ENCODE data around the gene EDRF1.

The EDRF1 gene

DNA sequence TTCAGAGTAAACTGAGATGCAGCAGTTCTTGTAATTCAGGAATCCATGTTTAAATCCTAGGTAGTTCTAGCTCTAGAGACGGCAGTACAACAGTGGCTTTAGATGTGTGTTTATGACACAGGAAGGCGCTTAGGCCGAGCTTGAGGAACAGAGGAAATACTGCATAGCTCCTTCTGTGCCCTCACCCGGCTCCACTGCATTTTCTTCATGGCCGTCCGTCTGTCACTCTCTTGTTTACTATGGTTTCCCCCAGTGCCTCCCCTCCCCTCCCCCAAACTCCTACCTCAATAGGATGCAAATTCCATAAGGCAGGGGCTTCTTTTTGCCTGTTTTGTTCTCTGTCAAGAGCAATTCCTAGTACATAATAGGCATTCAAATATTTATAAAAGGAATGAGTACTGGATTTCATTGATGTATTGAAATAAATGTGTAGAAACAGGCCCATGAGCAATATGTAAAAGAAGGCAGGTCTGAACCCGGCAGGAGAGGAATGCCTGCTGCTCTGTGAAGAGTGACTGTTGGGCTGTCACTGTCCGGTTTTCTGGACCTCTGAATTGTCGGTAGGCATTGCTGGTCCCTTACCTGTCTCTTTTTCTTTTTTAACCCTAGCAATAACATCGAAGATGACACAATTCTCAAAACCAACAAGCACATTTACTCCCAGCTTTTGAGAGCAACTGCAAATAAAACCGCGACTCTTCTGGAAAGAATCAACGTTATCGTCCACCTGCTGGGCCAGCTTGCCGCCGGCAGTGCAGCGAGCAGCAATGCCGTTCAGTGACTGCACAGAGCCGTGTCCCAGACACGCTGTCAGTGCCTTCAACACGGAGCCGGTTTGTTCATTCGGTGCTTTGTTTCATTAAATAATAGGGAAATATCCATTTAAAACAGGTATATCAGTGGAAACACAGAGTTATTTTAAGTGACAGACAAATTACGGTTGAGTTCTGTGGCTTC, 43.5 kb downstream of the EDRF1 start:
- DNase-seq = no peak

GRCh38 chr10:125765835-125766234, 46.3 kb downstream of the EDRF1 start:
- no peak for DNase-seq

- DNase-seq = no peak
Measured at GRCh38 chr10:125766511-125766910, 47.0 kb downstream of the EDRF1 start.

- no peak for DNase-seq
Measured at GRCh38 chr10:125768219-125768855, 48.8 kb downstream of the EDRF1 start.

DNA sequence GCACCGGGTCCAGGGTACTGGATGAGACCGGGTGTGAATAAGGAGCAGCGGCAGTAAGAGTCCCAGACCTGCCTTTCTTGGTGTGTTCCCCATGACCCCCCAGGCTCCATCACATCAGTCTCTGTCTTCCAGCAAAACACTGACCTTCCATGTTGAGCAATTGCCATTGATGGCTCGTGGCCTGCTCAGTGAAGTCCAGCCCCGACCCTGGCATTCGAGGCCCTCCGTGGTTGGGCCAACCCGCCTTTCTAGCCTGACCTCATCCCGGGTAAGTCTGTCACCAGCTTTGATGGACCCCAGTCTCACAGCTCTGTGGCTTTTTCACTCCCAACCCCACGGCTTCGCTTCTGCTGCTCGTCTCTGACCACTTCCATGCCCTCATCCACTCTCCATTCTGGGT, 49.7 kb downstream of the EDRF1 start:
- no peak for DNase-seq

DNA sequence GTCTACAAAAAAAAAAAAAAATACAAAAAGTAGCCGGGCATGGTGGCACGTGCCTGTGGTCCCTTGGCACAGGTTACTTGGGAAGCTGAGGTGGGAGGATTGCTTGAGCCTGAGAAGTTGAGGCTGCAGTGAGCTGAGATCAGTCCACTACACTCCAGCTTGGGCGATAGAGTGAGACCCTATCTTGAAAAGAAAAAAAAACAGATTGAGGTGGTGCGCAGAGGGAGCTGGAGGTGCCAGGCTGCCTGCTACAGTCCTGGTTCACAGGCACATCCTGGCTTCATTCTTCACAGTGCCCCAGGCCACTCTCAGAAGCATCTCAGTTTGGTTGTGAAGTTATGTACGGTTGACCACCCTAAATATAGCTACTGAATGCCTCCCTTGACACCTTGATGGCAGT, 51.3 kb downstream of the EDRF1 start:
- no peak for DNase-seq

DNA sequence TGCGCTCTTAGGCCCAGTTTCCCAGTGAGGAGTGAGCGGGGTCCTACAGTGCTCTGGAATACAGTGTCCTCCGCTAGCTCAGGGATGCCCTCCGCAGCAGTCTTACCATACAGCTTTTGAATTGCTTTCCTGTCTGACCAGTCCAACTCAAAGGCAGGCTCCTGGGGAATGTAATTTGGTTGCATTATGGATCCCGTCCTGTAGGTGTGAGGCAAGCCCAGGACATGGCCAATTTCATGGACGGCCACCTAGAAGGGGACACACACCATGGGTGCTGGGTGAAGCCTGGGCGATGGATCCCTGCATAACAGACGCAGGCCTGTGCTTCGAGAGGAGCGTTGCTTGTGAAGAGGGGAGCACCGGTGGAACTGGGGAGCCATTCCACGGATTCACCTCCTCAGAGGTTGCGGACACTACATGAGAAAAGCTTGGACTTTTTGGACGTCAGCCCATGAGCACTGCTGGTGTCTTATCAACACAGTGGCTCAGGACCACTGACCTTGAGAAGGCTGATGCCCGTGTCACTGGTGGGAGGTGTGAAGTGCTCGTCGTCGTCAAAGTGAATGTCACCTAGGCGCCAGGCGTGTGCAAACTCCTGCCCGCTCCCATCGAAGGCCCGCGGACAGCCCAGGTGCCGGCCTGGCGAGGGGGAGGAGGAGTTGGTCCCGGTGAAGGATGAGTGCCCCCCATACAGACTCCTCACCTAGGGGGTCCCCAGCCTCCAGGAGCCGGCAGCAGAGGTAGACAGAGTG, 52.8 kb downstream of the EDRF1 start:
- DNase-seq = no peak

- DNase-seq = no peak
Measured at GRCh38 chr10:125772864-125773180, 53.3 kb downstream of the EDRF1 start.

GRCh38 chr10:125773687-125774543, 54.4 kb downstream of the EDRF1 start:
- DNase-seq = no peak

- DNase-seq = no peak
Measured at GRCh38 chr10:125774581-125775191, 55.2 kb downstream of the EDRF1 start.

DNA sequence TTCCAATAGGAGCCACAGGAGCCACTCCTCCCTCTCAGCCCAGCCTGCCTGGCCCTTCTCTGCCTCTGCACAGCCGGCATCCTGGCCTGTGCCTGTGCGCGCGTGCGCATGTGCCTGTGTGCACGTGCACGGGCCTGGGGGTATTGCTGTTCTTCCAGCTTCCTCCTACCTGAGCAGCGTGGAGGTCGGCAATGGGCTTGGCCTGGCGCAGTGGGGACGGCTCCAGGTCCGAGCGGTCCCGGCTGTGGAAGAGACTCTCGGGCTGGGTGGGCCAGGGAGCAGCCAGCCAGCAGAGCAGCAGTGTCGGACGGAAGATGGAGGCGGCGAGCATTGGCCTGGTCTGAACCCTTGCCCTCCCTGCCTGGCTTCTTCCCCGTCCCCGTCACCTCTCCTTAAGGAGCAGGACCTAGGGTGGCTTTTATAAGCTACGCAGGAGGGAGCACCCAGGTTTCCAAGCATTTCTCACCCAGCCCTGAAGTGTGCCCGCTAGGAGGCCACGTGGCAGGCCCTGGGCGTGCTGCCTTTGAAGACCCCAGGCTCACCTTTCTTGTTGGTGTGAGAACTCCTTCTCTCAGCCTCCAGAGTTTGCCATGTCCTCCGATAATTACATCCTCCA, 56.1 kb downstream of the EDRF1 start, which contains the start of gene MMP21:
TSS of gene MMP21 (minus strand) at position 331 of the 616 bp plus-strand sequence. CDS start at position 331, 0 bp downstream.
- no peak for DNase-seq

DNA sequence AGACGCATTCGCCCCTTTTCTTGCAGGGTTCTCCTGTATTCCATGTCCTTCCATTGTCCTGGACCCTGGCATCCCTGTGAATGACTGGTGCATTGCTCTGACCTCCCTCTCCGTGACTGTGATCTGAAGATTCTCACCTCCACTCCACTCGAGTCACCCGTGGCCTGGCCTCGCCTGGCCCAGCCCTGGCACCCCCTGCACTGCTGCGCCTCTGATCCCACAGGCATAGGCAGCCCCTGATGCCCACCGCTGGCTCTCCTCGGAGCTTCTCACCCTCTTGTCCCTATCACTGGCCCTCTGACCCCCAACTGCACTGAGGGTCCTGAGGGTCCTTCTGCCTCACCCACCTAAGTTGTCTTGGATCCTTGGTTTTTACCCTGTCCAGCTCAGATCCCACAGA, 58.3 kb downstream of the EDRF1 start:
- DNase-seq = no peak

DNA sequence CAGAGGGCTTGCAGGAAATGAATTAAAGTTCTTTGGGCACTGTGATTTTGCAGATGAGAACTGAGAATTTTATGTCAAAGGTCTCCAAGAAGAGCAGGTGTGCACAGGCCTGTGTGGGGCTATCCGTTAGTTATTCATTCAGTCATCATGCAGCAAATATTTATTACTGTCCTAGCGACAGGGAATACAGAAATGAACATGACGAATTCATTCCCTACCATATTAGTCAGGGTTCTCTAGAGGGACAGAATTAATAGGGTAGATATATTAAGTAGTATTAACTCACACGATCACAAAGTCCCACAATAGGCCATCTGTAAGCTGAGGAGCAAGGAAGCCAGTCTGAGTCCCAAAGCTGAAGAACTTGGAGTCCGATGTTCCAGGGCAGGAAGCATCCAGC, 59.0 kb downstream of the EDRF1 start:
- DNase-seq = no peak

DNA sequence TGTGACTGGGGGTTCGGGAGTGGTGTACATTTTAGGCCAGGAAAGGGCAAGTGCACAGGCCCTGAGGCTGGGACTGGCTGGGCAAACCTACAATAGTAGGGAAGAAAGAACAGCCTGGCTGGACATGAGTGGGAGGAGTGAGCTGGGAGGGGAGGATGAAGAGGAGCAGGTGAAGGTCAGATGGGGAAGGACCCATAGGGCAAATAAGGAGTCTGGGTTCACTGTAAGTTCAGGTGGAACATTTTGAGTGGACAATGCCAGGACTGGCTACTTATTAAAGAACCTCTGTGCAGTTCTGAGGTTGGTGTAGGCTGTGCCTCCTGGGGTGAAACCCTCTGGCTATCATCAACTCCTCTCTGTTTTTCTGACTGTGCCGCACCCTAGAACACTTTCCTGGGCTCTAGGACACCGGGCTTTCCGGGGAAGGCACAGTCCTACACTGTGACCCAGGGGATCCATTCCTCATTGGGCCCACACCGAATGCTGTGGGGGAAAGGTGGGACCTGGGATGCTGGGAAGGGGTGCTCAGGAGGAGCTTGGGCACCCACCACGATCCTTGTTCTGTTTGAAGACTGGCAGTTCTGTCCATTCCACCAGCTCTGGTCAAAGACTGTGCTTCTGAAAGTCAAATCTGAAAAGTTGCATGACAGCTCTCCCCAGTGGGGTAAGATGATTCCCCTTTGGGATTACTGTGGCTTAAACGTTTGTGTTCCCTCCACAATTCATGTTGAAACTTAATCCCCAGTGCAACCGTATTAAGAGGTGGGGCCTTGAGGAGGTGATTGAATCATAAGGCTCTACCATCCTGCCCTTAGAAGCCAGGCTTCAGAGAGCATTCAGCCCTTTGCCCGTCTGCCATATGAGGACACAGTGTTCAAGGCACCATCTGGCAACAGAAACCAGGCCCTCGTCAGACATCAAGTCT, 60.2 kb downstream of the EDRF1 start:
- DNase-seq = no peak

GRCh38 chr10:125781374-125781773, 61.9 kb downstream of the EDRF1 start:
- no peak for DNase-seq

DNA sequence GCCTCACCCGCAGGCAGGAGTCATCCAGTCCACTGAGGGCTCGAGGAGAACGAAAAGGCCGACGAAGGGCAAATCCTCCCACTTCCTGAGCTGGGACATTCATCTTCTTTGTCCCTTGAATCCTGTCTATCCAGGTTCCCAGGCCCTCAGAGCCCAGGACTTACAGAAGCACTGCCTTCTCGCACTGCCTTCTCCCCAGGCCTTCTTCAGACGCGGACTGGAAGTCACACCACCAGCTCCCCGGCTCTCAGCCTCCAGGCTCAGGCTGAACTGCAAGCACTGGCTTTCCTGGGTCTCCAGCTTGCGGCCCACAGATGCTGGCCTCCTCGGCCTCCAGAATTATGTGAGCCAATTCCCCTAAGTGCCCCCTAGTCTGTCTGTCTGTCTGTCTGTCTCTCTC, 62.5 kb downstream of the EDRF1 start:
- DNase-seq = no peak

- DNase-seq = no peak
Measured at GRCh38 chr10:125782616-125783015, 63.1 kb downstream of the EDRF1 start.

DNA sequence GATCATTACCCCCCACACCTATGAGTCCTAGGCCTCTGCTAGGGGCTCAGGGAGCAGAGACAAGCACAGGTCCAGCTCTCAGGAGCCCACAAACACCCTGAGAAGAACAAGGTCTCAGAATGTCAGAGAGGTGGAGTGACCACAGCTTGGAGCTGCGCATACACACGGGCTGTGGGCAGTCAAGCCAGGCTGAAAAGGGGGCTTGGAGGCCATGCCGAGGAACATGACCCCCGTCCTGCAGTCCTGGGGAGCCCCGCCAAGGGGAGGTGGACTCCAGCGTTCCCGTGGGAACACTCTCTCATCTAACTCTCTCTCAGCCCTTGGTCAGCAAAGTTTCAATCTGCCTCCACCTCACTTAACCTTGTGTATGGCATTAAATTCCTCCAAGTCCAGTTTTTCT, 63.9 kb downstream of the EDRF1 start:
- no peak for DNase-seq

DNA sequence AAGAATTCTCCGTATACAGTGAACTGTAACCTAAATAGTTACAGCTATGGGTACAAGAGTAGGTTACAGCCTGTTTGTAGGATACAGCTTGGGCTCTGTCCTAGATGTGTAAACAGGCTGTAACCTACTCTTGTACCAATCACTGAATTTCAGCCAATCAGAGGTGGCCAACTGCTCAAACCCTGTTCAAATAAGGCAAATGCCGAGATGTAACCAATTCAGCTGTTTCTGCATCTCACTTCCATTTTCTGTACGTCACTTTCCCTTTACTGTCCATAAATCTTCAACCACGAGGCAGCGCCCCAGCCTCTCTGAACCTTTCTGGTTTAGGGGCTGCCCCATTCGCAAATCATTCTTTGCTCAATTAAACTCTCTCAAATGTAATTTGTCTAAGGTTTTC, 64.4 kb downstream of the EDRF1 start:
- DNase-seq = no peak

GRCh38 chr10:125785791-125786190, 66.3 kb downstream of the EDRF1 start:
- no peak for DNase-seq

Data from cortex of kidney (tissue), 1 donor.